Fibroblast of skin of scalp (primary cell): ENCODE results near the gene MSANTD2.
A peak's percentile ranks its signal among the peaks of the same experiment; 100 is the strongest.
"Not testable (repeated sequence)": the region's sequence is repeated elsewhere in the genome, so short reads cannot be mapped to it uniquely, and the experiment has no call there.

Experiments
- DNase-seq: peaks from one replicate; pipeline ENCODE4 v3.0.0-alpha.2; 2013

The MSANTD2 gene

GRCh38 chr11:124817036-124817435, 16.8 kb upstream of the MSANTD2 start:
- no peak for DNase-seq

GRCh38 chr11:124814739-124815138, 14.5 kb upstream of the MSANTD2 start:
- no peak for DNase-seq

GRCh38 chr11:124812876-124813275, 12.7 kb upstream of the MSANTD2 start:
- no peak for DNase-seq

DNA sequence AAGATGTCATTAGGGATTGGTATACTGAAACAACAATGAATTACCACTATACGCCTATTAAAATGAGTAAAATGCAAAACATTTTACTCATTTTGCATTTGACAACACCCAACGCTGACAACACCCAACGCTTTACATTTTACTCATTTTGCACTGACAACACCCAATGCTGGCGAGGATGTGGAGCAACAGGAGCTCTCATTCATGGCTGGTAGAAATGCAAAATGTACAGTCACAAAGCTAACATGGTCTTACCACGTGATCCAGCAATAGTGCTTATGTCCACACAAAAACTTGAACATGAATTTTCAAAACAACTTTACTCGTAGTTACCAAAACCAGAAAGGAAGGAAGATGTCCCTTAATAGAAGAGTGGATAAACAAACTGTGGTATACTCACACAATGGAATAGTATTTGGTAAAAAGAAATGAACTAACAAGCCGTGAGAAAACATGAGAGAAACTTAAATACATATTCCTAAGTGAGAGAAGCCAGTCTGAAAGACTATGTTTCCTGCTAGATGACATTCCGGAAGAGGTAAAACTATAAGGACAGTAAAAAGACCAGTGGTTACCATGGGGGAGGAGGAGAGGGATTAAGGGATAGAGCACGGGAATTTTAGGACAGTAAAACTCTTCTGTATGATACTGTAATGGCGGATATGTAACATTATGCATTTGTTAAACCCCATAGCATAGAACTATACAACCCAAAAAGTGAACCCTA, 11.4 kb upstream of the MSANTD2 start:
- no peak for DNase-seq

DNA sequence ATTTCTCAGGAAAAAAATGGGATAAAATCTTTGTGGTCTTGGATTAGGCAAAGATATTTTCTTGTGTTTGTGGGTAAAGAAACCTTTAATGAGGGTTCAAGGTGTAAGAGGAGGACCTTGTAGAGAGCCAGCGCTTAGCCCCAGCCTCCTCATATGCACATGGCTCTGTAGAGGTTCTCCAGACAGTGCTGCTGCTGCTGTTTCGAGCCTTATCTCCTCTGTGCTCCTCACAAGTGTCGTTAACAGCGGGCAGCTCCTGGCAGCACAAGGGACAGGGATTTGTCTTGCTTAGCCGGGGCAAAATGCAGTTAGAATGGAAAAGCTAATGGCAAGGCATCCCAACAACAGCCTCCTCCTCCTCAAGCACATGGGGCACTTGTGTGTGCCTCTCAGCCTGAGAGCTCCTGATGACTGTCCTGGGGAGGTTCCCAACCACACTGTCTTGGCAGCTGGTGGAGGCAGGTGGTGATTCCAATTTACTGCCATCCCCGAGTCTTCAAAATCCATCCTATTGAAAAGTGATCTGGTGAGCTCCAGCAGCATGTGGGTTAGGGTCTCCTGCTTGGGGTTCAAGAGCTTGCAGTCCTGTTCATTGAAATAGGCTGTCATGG, 7.6 kb upstream of the MSANTD2 start:
- DNase-seq = no peak

- no peak for DNase-seq
These were observed 7.0 kb upstream of the MSANTD2 start for GRCh38 chr11:124807201-124807600.

DNA sequence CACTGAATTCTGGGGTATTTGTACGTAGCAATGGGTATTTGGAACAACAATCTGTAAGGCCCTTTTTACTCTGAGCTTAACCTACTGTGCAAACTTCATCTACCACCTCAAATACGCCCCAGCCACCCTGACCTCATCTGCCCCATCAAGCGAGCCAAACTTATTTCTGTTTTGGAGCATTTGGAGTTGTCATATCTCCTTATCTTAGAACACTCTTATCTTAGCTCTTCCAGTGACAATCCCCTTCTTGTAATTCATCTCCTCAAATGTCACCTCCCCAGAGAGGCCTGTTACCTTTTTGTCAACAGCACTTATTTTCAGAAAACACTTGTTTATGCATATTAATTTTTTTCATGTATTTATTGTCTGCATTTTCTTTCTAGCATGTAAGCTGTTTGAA, 4.7 kb upstream of the MSANTD2 start:
- DNase-seq = no peak

DNA sequence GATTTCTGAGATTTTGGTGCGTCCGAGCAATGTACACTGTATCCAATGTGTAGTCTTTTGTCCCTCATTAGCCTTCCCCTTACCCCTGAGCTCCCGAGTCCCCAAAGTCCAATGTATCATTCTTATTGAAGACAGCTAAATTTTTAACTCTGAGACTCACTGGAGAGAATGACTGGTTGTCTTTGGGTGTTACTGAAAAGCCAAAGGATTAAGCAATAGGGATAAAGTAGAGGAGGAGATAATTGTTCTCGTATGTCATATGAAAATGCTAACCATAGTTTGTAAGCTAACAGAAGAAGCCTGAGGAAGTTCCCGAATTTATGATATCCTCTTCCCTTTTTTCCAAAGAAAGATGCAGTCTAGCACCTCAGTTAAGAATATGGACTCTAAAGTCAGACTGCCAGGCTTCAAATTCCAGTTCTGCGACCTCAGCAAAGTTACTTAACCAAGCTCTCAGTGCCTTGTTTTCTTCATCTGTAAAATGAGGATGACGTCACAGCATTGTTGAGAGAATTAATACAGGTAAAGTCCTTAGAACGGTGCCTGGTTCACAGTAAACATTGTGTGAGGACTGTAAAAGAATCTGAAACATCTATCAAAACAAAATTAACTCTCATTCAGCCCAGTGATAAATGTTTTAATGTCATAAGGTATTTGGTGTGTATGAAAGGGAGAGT, 1.6 kb upstream of the MSANTD2 start:
- peak; percentile 12 for DNase-seq

GRCh38 chr11:124801014-124801413, 808 bp upstream of the MSANTD2 start:
- peak; percentile 38 for DNase-seq

DNA sequence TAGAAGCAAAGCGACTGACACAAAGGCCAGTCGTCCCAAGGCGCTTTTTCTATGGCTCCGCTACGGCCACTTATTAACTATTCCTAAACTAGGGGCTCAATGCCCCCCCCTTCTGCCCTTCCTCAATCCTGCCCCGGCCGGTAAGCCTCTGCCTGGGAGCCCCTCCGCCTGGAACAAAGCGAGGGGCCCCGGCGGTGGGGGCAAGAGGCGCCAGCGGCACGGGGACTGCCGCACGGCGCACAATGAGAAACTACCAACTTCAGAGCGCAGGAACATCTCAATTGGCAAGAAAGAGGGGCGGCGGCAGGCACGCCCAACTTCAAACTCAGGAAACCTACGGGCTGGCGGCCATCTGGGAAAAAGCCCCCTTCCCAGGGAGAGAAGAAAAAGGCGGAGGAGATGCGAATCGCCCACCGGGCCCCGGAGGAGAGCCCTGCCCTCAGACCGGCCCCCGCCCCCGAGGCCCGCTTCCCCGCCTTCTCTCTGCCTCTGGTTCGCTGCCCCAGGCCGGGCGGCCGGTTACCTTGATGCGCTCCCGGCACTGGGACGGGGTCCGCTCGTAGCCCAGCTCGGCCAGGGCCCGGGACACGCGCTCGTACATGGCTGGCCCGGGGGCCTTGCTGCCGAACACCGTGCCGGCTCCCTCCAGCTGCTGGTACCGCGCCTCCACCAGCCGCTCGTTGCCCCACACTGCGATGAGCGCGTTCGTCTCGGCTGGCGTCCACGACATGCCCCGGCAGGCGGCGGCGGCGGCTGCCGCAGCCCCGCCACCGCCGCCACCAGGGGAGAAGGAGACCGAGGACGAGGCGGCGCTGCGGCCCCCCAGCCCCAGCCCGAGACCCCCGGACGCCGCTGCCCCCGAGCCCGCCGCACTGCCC, 619 bp downstream of the MSANTD2 start:
- peak; percentile 19 for DNase-seq

- peak; percentile 66 for DNase-seq
These were observed 1.2 kb downstream of the MSANTD2 start for GRCh38 chr11:124798991-124799347.

GRCh38 chr11:124796312-124796711, 3.9 kb downstream of the MSANTD2 start:
- no peak for DNase-seq

GRCh38 chr11:124793466-124794278, 6.5 kb downstream of the MSANTD2 start:
- DNase-seq = peak; percentile 50

DNA sequence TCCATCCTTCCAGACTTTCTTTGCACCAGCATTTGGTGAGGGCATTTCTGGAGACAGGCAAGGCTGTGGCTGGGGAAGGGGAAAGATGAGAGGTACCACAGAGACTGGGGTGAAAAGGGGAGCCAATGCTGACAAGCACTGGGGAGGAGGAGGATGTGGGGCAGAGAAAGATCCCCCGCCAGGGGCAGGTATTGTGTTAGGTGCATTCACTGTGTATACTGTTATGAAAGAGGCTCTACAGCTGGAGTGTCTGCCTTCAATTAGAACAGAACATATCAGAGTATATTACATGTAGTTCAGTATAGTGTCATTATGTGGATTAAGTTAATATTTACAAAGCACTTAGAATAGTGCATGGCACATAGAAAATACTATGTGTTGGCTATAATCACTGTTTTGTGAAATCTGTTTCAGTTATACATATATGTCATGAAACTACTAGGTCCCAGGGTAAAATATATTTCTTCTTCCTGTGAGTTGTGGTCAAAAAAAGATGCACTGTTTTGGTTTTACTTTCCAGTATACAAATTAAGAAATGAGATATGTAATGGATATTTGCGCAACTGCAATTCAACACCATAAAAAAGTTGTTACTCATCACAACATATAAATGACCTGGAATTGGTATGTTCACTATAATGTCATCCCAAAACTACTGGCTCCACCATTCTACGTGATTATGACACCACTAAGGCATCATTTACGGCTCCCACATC, 8.4 kb downstream of the MSANTD2 start:
- no peak for DNase-seq

GRCh38 chr11:124788521-124788920, 11.7 kb downstream of the MSANTD2 start:
- DNase-seq = no peak

- DNase-seq = no peak
These were observed 16.2 kb downstream of the MSANTD2 start for GRCh38 chr11:124784051-124784450.

DNA sequence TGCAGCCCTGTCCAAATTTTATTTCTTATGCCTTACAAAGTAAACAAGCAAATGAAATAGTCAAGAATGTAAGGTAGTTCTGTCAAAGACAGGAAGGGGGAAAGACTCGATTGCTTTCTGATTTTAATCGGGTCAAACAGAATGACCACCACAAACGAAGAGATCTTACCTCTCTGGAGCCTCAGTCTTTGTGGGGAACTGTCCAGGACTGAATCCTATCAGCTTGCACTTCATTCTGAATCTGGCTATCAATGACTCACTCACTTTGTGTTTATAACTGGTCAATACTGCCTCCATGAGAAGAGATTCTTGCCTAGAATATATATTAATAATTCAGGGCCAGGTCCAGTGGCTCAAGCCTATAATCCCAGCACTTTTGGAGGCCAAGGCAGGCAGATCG, 17.2 kb downstream of the MSANTD2 start:
- no peak for DNase-seq

- DNase-seq = no peak
These were observed 20.6 kb downstream of the MSANTD2 start for GRCh38 chr11:124779568-124779967.

GRCh38 chr11:124778281-124778680, 21.9 kb downstream of the MSANTD2 start:
- no peak for DNase-seq

DNA sequence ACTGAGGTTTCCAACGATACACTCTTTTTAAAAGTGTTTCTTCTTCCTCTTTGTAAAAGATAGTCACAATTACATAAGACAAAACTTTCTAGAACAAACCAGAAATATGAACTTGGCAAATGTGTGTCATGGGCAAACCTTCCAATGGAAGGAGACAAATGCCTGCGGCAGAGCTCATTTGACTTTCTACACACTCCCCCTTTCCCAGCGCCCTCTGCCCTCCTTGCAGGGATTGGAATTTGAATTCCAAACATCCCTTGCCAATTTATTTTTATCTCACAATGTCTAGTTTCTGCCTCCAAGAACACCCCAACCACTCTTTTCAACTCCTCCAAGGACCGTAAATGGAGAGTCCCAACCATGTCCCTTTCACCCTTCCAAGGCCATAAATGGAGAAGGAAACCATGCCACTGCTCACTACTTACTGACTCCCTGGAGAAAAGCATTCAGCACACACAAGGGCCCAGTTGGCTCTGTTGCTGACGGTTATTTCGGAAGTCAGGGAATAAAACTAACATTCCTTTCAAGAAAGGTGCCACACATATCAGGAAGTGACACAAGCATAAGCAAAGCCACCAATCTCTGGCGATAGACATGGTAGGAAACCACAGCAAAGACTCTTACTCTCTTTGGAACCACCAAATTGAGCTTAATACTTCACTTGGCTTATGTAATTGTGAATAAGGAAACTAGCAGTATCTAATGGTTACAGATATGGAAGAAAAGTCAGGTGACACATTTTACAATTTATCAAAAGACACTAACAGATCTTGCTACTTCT, 23.2 kb downstream of the MSANTD2 start:
- no peak for DNase-seq

GRCh38 chr11:124770959-124771358, 29.2 kb downstream of the MSANTD2 start:
- not testable (repeated sequence) for DNase-seq
